CD4-positive, alpha-beta T cell (primary cell): ENCODE data around the gene E2F4. TPM values are rescaled to one million over a fixed set of nuclear protein-coding genes. Genes with fewer than 3 reads are reported as not detected.

ENCODE experiments used
- ATAC-seq: fragments of 200-7000 bp; cut with Tn5 transposase; one replicate; pipeline ENCODE4 v1.10.0; 2022; ENCODE audit warnings: mild to moderate bottlenecking; ENCODE audit not compliant: poor library complexity
- CTCF ChIA-PET: fragments of 350-600 bp; sonication (Branson Sonifier 250); formaldehyde crosslinking; loops from one replicate; lab custom pipeline; 2021; ENCODE audit warnings: antibody characterized with exemption, inconsistent platforms; lab: Charles Lee
- POLR2A ChIA-PET: fragments of 350-600 bp; sonication (Branson Sonifier 250); formaldehyde crosslinking; loops from one replicate; lab custom pipeline; 2021; ENCODE audit warnings: antibody characterized with exemption, inconsistent platforms; lab: Charles Lee
- DNase-seq, 14 experiments: peaks; one replicate each; pipeline ENCODE4 v3.0.0-alpha.2; 2013 to 2020; ENCODE audit warnings: mixed read lengths in 2 of 14
- H3K27ac ChIP-seq, 2 donors: one replicate each; pipeline versions ENCODE4 v1.5.1 to v1.7.0; 2013; ENCODE audit warnings: low read length in 2 of 2, low read depth in 1 of 2, mild to moderate bottlenecking in 1 of 2
- H3K27me3 ChIP-seq, 2 experiments: 1 replicate in 1 of 2; 2 replicates in 1 of 2; pipeline versions ENCODE4 v1.6.1 to v1.7.0; 2013; ENCODE audit warnings: low read length in 2 of 2, control low read depth in 1 of 2, mild to moderate bottlenecking in 1 of 2, moderate library complexity in 1 of 2; ENCODE audit not compliant: insufficient read depth in 2 of 2, control insufficient read depth in 1 of 2
- H3K36me3 ChIP-seq: one replicate; pipeline ENCODE4 v1.6.1; 2013; ENCODE audit warnings: low read length, control low read depth; ENCODE audit not compliant: insufficient read depth
- H3K4me1 ChIP-seq: one replicate; pipeline ENCODE4 v1.6.1; 2013; ENCODE audit warnings: low read length, control low read depth; ENCODE audit not compliant: insufficient read depth
- H3K4me3 ChIP-seq: one replicate; pipeline ENCODE4 v1.5.1; 2013; ENCODE audit warnings: mild to moderate bottlenecking, low read length, moderate library complexity
- H3K9me3 ChIP-seq, 2 experiments: 1 replicate in 1 of 2; 2 replicates in 1 of 2; pipeline versions ENCODE4 v1.6.1 to v1.7.0; 2013; ENCODE audit warnings: low read length in 2 of 2, mild to moderate bottlenecking in 2 of 2, control low read depth in 1 of 2, moderate library complexity in 1 of 2; ENCODE audit not compliant: control insufficient read depth in 1 of 2, insufficient read depth in 1 of 2
- H3K27ac Mint-ChIP-seq: one replicate; pipeline ENCODE4 v1.8.0; 2020; ENCODE audit warnings: mixed read lengths
- H3K27me3 Mint-ChIP-seq: one replicate; pipeline ENCODE4 v1.8.0; 2021; ENCODE audit warnings: mixed read lengths
- H3K36me3 Mint-ChIP-seq: one replicate; pipeline ENCODE4 v1.8.0; 2021; ENCODE audit warnings: low read depth, mixed read lengths
- H3K4me1 Mint-ChIP-seq: one replicate; pipeline ENCODE4 v1.8.0; 2021; ENCODE audit warnings: low read depth, mixed read lengths
- H3K4me3 Mint-ChIP-seq: one replicate; pipeline ENCODE4 v1.8.0; 2020; ENCODE audit warnings: mild to moderate bottlenecking, mixed read lengths
- H3K9me3 Mint-ChIP-seq: one replicate; pipeline ENCODE4 v1.8.0; 2020; ENCODE audit warnings: mixed read lengths
- intact Hi-C, 2 experiments: fragments of 100-400 bp; cut with DNase I in 1 of 2; cut with micrococcal nuclease in 1 of 2; formaldehyde crosslinking; loops; one replicate each; pipeline versions ENCODE4 v1.15.1 to v1.9.0; 2023 to 2025; cut with DNase I, micrococcal nuclease
- total RNA-seq, 174 experiments: library from RNA in 2 of 174; stranded (reverse) in 2 of 174; gene quantifications; one replicate each; pipeline ENCODE4 v1.2.3 and lab custom pipeline; 2021 to 2026
- TF ChIP-seq, protein P1 (sequence below): fragments of 200-600 bp; IDR thresholded peaks from one replicate; pipeline ENCODE4 v1.8.0; 2022; ENCODE audit warnings: antibody characterized with exemption, mild to moderate bottlenecking

Gene E2F4
- total RNA-seq, 2 experiments from 2014 or later, result 50.9 to 56.1 TPM

DNA sequence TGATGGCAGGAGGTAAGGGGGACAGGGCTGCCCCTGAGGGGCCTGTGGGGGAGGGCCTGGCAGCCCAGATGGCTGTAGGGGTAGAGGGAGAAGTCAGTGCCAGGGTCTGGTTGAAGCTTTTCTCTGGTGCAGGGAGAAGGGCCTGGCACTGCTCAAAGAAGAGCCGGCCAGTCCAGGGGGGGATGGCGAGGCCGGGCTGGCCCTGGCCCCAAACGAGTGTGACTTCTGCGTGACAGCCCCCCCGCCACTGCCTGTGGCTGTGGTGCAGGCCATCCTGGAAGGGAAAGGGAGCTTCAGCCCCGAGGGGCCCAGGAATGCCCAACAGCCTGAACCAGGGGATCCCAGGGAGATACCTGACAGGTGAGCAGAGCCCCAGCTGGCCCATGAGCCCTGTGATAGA lies 24.4 kb upstream of the E2F4 start:
- intact Hi-C loops, result no loop called here
- Mint-ChIP-seq H3K36me3 (no peaks in the 10 kb centered on the region), H3K27ac (no peak overlapping the region), H3K9me3 (no peaks in the 10 kb centered on the region), H3K27me3 (peaks cover 82% of the 10 kb centered on the region), H3K4me3 (peak overlapping the region; percentile 4), H3K4me1 (peaks cover 34% of the 10 kb centered on the region)
- peaks cover 0 to 31% of the 10 kb centered on the region in 2 experiments for H3K9me3 ChIP-seq
- POLR2A ChIA-PET, result interaction anchor here (1.2 to 1.7 kb wide), 3 partner anchors 8 to 17 kb away, joined by 4 to 5 read pairs (median 5); partner anchors contain the start of genes FBXL8 and TRADD
- no peak overlapping the region for H3K27ac ChIP-seq
- no peak overlapping the region for H3K4me3 ChIP-seq
- peaks cover 75 to 87% of the 10 kb centered on the region in 2 experiments for H3K27me3 ChIP-seq
- H3K4me1 ChIP-seq, result peaks cover 52% of the 10 kb centered on the region
- no peak for ATAC-seq
- CTCF ChIA-PET, result no interaction called here
- no peak for DNase-seq
- no peaks in the 10 kb centered on the region for H3K36me3 ChIP-seq
- TF ChIP-seq, protein P1, sequence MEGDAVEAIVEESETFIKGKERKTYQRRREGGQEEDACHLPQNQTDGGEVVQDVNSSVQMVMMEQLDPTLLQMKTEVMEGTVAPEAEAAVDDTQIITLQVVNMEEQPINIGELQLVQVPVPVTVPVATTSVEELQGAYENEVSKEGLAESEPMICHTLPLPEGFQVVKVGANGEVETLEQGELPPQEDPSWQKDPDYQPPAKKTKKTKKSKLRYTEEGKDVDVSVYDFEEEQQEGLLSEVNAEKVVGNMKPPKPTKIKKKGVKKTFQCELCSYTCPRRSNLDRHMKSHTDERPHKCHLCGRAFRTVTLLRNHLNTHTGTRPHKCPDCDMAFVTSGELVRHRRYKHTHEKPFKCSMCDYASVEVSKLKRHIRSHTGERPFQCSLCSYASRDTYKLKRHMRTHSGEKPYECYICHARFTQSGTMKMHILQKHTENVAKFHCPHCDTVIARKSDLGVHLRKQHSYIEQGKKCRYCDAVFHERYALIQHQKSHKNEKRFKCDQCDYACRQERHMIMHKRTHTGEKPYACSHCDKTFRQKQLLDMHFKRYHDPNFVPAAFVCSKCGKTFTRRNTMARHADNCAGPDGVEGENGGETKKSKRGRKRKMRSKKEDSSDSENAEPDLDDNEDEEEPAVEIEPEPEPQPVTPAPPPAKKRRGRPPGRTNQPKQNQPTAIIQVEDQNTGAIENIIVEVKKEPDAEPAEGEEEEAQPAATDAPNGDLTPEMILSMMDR, result no peak

DNA sequence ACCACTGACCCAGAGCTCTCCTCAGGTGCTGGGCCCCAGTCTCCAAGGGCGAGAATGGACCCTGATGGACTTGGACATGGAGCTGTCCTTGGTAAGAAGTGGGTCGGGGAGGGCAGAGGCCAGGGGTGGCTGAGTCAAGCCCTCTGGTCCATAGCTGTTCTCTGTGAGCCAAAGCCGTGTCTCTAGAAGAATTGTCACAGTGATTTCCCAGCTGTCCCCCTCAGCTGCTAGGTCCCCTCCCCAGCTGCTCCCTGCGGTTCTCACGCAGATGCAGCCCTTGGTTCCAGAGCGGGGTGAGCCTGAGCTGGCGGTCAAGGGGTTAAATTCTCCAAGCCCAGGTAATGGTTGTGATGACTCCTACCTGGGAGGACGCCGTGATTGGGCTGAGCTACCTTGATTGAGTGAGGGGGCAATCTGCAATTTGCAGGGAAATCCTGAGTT lies 22.9 kb upstream of the E2F4 start:
- POLR2A ChIA-PET, result interaction anchor here (1.6 to 2.5 kb wide), 2 partner anchors 9 to 11 kb away, joined by 3 to 16 read pairs; partner anchors contain the start of genes FBXL8 and TRADD
- H3K27ac ChIP-seq, result no peak overlapping the region
- DNase-seq, result no peak
- Mint-ChIP-seq H3K27ac (no peak overlapping the region), H3K27me3 (peaks cover 90% of the 10 kb centered on the region), H3K4me1 (peaks cover 44% of the 10 kb centered on the region), H3K9me3 (no peaks in the 10 kb centered on the region), H3K36me3 (no peaks in the 10 kb centered on the region), H3K4me3 (no peak overlapping the region)
- TF ChIP-seq, protein P1, result no peak
- peaks cover 50% of the 10 kb centered on the region for H3K4me1 ChIP-seq
- peaks cover 71 to 80% of the 10 kb centered on the region in 2 experiments for H3K27me3 ChIP-seq
- no peaks in the 10 kb centered on the region for H3K36me3 ChIP-seq
- ATAC-seq, result no peak
- intact Hi-C loops, result loop anchor here in 1 of 2 experiments (2.0 kb wide), 1 partner anchor 26 kb away; no protein-coding TSS in a partner anchor
- CTCF ChIA-PET, result interaction anchor here (0.7 to 1.9 kb wide), 2 partner anchors 14 to 156 kb away, joined by 3 to 7 read pairs; no protein-coding TSS in a partner anchor
- H3K9me3 ChIP-seq, result peaks cover 0 to 26% of the 10 kb centered on the region in 2 experiments
- H3K4me3 ChIP-seq, result no peak overlapping the region

DNA sequence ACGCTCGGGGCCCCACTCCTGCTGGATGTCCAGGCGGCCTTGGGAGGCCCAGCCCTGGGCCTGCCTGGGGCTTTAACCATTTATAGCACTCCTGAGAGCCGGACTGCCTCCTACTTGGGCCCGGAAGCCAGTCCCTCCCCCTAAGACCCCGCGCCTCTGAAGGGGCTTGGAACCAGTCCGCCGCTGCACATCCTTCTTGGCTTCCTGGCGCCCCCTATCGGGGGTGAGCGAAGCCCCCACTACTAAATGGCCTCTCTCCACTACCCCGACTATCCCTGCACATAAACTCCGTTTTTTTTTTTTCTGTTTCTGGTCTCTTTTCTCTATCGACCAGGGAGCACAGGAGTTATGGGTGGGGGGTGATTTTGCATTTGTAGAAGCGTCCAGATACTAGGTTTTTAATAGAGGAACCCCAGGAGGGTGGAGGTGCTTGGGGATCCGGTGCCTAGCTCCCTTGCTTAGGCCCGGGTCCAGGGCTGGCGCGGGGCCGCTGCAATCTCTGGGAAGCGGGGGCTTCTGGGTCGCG lies 22.2 kb upstream of the E2F4 start:
- Mint-ChIP-seq H3K4me1 (peaks cover 46% of the 10 kb centered on the region), H3K27me3 (peaks cover 88% of the 10 kb centered on the region), H3K4me3 (peak overlapping the region; percentile 62), H3K36me3 (no peaks in the 10 kb centered on the region), H3K9me3 (no peaks in the 10 kb centered on the region), H3K27ac (no peak overlapping the region)
- no peaks in the 10 kb centered on the region for H3K36me3 ChIP-seq
- peak overlapping the region; percentile 19 for H3K4me3 ChIP-seq
- DNase-seq (peak in 4 of 14 experiments; percentile 38 to 62 (median 59)), ATAC-seq (no peak)
- H3K27me3 ChIP-seq, result peaks cover 70 to 75% of the 10 kb centered on the region in 2 experiments
- no peak overlapping the region for H3K27ac ChIP-seq
- ChIA-PET POLR2A (interaction anchor here (1.6 to 2.5 kb wide), 2 partner anchors 10 to 12 kb away, joined by 3 to 16 read pairs; partner anchors contain the start of genes FBXL8 and TRADD), CTCF (interaction anchor here (0.7 to 1.9 kb wide), 4 partner anchors 14 to 188 kb away, joined by 3 to 7 read pairs (median 3); no protein-coding TSS in a partner anchor)
- H3K4me1 ChIP-seq, result peaks cover 51% of the 10 kb centered on the region
- intact Hi-C loops, result loop anchor here in 1 of 2 experiments (2.0 kb wide), 1 partner anchor 27 kb away; no protein-coding TSS in a partner anchor
- TF ChIP-seq, protein P1, result peak; percentile 44
- H3K9me3 ChIP-seq, result peaks cover 0 to 23% of the 10 kb centered on the region in 2 experiments
